NK-92 (cell line): Measurements from ENCODE around the gene TK2.

Source experiments
- DNase-seq: peaks from one replicate; lab custom pipeline; 2025; ENCODE audit not compliant: unreplicated experiment; lab: John Stamatoyannopoulos, UW

The TK2 gene

DNA sequence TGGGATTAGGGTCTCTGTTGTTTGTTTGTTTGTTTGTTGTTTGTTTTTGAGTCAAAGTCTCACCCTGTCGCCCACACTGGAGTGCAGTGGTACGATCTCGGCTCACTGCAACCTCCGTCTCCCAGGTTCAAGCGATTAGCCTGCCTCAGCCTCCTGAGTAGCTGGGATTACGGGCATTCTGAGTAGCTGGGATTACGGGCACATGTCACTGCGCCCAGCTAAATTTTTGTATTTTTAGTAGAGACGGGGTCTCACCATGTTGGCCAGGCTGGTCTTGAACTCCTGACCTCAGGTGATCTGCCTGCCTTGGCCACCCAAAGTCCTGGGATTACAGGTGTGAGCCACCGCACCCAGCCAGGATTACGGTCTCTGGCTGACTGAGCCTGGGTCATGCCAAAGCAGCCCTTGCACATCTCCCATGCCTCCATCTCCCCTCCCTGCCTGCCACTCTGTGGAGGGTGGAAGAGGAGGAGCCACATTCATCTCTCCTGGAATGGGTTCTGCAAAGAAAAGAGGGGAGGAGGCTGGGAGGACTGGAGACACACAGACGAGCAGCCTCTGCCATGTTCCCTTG lies 63.6 kb downstream of the TK2 start:
- DNase-seq: no peak

DNA sequence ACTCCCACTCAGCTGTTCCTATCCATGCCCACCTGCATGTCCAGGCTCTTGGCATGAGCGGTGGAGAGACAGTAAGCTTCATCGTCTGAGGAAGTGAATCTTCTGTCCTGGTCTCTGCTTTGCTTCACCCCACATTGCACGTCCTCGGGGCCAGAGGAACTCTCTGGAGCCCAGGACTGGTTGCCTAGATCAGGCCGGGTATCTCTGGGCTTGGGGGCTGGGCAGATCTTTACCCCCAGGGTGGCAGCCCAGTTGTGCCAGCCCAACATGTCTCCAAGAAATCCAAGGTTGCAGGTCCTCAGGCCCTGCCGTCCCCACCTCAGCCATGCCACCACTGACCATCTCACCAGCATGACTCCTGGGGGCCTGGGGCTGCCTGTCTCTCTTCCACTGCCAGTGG lies 64.5 kb downstream of the TK2 start:
- no peak for DNase-seq

DNA sequence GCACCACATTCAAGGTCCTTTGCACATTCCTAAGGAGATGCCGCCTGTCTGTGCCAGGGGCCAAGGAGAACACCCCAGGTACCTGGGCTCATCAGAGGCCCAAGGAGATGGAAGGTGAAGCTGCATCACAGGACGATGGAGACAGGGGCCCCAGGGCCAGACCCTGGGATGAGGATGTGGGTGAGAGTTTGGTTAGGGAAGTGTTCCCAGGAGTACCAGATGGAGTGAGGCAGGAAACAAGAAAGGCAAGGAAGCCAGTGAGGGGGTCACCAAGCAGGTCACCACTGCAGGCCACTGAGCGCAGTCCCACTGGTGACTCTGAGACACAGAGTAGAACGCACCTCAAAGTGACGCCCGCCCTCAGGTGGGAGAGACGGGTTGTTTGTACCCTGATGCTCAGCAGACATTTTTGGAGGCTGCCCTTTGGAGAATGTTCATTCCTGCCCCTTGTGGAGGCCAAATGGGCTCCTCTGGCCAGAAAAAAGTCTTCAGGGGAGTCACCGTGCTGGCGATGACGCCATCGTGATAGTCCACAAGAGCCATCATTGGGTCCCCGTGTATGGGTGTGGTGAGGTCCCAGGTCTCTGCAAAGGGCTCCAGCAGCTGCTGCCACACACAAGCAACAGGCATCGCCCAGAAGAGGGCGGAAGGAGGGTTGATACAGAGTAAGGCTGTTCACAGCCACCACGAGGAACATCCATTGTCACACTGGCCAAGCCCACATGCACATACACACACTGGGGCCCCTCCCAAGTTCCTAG lies 65.3 kb downstream of the TK2 start:
- DNase-seq: no peak

DNA sequence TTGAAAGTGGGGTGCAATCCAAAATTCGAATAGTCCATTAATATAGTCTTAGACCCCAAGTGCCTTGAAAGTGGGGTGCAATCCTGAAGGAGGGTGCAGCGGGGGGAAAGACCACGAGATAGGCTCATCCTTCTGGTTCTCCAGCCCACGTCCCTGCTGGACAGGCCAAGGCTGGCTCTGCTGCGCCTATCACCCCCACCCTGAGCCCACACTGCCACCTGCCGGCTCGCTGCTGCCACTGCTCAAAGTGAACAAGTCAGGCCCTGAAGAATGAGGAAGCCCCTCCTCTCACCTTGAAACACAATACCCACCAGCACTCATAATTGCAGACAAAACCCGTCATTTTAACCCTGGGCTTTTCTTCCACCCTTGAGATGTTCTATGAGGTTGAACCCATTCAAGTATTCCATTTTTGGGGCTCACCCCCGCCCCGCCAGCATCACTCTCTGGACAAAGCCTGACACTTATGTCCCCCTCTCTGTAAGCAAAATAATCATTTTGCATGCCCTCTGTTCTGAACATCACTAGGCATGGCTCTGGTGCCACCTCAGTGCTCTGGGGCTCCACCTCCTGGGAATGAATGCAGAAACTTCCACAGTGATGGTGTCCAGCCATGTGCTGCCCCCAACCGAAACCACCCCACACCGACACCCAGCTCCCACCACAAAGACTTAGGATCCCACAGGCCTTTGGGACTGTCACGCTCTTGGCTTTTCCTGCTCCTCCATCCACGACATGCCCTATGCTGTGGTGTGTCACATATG lies 66.1 kb downstream of the TK2 start:
- no peak for DNase-seq

DNA sequence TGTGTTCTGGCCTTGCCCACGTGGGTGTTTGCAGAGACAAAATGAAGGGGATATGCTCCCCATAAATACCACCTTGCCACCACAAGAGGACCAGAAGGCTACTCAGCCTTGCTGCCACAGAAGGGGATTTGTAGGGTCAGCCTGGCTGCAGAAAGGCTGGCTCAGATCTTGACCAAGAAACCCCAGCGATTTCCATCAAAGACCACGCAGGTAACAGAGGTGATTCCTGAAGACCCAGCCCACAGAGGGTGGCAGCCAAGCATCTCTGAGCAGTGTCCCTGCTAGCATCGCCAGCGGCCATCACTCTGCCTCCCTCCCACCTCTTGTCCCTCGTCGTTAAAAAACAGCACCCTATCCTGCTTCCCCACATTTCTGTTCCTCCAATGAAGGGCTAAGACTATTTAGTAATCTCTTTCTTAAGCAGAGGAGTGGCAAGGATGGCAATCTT lies 68.0 kb downstream of the TK2 start:
- no peak for DNase-seq

DNA sequence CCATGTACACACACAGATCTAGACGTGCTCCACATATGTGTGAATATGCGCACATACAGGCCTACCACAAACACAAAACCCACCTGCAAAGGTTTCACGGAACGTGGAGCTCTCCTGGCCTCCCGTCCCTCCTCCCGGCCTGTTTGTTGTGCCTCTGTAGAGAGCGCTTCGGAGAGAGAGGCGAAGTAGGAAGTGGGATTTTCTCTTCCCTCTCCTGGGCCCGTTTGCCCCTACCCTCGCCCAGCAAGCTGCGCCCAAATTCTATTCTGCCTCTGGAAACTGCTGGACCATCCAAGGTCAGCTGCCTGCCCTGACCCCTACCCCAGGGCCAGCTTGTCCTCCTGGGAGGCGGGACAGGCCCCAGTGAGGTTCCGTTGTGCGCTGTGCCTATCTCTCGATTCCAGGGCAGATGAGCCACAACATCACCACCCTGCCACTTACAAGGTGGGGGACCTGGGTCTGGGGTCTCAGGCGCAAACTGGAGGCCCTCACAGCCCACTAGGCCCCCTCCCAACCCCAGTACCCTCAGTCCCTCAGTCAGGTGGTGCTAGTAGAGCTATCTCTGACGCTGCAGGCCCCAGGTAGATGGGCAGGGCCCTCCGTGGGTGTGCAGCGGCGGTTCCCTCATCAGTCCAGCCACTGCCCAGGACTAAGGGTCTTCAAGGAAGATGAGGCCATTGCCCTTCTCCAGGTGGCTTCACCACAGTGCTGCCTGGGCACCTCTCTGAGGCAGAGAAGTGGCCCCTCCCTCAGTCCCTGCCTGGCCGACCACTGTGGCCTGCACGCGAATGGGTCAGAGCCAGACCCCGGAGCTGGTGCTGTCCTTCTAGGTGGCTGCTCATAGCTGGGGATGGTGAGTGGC lies 68.6 kb downstream of the TK2 start:
- DNase-seq: no peak

DNA sequence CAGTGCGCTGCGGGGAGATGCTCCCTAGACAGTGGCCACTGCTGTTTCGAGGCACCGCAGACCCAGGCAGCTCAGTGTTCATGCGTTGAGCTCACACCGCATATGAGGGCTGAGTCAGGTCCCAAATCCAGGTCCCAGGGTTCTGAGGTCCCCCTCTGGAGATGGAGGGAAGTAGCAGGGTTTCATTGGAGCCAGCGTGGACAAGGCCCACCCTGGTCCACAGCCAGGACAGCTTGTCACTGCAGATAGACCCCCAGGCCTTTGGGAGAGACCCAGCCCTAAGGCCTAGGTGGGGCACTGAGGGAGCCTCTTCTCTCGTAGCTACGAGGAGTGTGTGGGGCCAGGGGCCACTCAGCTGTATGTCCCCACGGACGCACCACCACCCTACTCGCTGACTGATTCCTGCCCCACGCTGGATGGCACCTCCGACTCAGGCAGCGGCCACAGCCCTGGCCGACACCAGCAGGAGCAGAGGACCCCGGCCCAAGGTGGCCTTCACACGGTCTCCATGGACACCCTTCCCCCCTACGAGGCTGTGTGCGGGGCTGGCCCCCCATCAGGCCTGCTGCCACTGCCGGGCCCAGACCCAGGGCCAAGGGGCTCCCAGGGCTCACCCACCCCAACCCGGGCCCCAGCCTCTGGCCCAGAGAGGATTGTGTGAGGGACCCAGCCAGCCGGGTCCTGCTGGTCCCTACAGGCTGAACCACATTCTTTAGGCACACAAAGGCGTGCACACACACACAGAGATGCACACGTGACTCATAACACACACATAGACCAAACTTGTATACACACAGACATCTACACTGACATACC lies 69.4 kb downstream of the TK2 start:
- DNase-seq: no peak

DNA sequence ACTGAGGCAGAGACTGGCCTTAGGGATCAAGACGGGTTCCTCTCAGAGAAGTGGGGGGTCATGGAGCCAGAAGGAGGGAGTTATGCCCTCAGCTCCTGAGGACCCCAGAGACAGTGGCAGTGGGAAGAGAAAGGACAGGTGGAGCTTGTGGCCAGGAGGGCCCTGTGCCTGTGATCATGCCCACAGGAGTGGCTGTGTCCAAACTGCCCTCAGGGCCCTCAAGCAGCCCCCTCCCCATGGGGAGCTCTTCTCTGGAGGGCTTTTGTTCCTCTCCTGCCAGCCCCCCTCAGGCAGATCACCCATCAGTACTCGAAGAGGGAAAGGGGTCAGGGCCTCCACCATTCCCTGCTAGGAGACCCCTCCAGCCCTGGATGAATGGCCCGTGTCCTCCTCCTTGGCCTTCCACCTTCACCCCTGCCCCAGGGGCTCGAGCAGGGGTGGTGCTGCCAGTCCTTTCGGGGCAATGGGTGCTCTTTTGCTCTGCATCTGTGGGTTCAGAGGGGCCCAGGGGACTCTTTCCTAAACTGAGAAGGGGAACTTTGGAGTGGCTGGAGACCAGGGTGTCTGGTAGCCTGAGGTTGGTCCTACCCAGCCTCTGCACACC lies 70.2 kb downstream of the TK2 start:
- no peak for DNase-seq

DNA sequence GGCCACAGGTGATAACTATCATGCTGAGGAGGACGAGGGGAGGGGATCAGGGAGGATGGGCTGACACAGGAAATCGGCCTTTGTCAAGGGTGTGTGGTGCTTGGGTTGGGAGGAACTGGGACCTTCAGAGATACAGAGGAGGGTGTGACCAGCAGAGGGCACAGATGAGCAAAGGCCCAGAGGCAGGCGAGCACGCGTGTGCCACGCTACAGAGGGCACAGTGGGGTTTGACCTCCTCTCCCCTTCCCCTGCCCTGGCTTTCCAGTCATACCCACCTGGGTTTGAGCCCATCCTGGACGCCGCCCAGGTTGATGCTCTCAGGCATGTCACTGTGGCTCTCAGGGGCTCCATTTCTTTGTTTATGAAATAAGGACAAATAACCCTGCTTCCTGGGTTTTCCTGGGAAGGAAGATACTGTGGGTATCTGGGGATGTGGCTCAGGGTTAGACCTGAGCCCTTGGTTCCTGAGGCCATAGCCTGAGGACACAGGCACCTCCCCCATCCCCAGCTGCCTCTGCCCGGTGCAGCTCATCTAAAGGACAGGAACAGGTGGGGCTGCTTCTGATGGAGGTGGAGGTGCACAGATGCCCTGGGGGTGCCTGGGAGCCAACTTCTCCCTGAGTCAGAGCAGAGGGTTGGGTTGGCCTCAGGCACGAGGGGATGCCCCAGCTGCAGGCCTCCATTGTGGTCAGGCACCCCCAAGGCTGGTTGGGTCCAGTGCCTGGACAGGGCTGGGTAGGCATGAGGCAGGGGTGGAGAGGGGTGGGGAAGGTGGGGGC lies 71.0 kb downstream of the TK2 start:
- no peak for DNase-seq

DNA sequence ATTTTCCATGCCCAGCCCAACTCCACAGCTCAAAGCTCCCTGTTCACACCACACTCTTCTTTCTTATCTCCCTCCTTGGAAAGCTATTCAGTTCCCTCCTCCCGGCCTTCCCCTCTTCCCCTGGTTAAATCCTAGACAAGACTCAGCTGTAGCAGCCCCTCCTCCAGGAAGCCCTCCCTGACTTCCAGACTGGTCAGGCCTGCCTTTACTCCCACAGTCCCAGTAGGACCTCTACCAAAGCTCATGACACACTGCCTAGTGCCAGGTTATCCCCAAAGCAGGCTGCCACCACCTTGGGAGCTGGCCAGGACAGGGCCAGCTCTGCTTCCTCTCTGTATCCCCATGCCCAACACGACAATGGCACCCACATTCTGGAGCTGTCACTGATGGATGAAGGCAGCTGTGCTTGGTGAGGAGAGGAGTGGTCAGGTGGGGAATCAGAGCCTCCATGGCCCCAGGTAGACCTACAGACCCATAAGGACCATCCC lies 72.8 kb downstream of the TK2 start:
- DNase-seq: no peak

DNA sequence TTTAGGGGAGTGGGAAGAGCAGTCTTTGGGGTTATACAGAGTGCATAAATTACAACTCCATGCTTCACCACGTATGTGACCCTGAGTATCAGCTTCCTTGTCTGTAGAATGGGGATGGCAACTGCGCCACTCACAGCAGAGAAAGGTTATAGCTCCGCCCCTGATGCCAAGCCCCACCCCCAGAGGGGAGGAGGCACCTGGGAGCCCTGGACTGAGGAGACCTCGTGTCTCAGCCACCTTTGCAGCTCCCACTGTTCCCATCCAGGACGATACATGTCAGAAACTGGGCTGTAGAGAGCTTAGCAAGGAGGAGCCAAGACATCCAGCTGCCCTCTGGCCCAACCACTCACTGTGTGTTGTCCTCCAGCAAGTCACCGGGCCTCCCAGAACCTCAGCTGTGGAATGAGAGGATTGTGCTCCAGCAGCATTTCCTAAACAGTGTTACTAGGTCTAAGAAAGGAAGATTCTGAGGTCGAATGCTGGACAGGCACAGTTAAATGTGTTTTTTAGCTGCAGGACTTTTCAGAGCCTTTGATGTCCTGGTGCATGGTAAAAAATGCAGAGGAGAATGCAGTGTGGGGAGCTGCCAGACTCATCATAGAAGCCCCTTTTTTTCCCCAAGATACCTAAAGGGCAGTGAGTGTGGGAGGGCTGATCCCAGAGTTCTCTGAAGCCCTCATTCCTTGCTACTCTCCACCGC lies 73.4 kb downstream of the TK2 start:
- DNase-seq: no peak

DNA sequence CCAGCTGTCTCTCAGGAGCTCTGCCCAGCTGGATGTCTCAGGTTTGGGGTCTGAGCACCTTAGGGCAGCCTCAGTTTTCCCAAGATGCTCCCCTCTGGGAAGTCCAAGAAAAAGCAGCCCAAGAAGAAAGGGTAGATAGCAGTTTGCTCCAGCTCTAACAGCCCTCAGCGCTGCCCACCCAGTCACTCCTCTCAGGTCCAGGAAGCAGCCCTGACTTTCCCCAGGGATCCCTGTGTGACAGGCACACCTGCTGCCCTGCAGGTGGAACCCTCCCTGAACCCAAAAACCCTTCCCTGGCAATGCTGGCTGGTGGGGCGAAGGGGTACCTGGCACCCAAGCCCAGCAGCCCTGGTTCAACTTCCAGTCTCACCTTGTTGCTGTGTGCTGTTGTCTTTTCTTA lies 74.7 kb downstream of the TK2 start:
- no peak for DNase-seq

DNA sequence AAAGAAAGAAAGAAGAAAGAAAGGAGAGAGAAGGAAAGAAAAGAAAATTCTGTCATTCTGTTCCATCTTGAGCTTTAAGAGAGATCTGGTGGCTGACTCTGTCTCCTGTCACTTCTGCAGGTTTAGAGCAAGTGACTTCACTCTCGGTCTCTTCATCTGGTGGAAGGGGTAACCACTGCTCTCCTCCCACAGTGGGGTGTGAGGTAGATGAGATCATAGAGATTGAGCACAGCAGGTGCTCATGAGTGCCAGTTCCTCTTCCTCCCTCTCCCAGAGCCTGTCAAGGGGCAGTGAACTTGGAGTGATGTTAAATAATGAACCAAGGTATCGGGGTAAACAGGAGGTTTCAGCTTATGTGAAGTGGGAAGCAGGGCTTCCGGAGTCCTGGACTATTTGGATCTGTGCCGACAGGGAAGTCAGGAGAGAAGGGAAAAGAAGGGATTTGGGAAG lies 75.1 kb downstream of the TK2 start:
- DNase-seq: no peak

DNA sequence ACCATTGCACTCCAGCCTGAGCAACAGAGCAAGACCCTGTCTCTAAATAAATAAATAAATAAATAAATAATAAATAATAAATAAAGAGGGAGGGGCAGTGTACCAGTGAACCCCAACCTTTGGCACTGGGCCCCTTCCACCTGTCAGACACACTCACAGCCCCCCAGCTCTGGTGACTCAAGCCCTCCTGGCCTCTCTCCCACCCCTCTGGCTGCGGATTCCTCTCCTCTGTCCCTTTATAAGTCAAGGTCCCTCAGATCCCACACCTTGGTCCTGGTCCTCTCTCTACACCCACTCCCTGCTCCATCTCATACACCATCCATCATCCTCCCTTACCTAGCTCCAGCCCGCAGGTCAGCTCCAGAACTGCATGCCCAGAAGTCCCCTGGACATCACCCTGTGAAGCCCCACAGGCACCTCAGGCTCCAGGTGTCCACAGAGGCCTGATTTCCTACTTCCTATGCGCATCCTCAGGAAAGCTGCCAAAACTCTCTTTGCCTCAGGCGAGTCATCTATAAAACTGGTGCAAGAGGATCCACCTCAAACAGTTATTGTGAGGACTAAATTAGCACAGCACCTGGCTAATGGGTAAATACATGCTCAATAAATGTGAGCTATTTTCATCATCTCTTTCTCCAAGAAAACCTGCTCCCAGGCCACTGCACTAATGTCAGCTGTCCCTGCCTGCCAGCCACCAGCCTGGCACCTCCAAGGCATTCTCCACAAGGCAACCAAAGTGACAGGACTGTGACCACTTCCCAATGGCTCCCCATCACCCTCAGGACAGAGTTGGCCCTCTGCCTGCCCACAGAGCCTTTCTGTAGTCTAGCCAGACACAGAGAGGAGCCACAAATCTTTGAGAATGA lies 76.0 kb downstream of the TK2 start:
- no peak for DNase-seq

DNA sequence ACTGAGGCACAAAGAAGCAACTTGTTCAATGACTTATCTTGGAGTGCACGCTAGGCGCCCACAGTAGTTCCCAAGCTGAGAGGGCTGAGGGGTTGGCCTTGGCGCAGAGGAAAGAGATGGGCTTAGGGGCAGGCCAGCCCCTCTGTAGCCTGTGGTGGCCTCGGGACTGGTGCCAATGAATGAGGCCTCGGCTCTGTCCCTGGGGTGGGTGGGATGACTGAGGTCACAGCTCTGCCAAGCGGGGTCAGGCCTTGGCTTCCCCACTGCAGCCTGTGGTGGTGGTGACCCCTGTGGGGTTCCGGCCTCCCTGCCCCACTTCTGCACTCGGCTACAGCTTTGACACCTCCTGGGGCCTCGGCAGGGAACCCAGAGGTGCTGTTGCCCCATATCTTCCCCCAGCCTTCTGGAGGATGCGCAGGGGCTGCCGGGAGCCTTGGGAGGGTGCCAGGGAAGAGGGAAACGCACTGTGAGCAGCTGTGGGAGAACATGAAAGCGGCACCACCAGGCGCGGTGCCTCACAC lies 76.8 kb downstream of the TK2 start:
- DNase-seq: no peak

DNA sequence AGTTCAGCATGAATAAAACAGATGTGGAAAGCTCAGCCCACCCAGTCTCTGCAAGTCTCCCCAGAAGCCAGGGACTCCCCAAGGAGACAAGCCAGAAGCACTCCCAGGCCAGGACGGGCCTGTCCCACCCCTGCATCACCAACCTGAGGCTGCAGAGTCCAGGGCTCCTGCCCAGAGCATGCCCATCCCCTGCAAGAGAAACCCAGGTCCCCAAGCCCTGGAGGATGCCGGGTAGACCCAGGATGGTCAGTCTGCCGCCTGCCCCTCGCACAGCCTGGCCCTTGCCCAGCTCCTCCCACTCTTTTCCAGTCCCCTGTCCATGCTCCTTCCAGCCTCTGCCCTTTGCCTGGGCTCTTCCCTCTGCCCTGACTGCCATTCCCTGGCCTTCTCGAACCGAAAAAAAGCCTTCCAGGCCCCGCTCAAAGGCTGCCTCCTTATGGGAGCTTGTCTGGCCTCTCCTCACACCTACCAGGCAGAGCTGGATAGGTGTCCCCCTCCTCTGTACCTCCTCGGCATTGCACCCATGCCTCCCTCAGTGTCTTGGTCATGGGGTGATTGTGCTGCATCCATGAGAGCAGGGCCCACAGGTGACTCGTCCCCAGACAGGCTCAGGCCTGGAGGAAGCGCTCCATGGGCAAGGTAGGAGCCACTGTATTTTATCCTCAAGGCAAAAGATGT lies 78.1 kb downstream of the TK2 start:
- DNase-seq: no peak

DNA sequence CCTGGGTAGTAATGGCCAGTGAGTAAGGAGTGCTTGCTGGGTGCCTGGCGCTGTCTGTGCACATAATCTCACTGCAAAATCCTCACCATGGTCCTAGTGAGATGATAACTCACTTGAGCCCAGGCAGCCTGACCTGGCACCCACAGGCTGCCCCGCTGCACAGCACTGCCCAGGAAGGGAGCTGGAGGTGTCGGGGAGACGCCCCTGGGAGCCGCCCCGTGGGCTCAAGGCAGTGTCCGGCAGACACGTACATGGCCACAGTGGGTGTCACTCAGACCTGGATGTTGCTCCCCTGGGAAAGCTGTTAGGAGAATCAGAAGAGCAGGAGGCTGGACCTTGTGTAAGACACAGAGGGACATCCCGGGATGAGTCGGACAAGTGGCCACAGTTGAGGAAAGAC lies 78.7 kb downstream of the TK2 start:
- no peak for DNase-seq
